ENCODE results near the gene ATP13A1. TPM values are rescaled to one million over a fixed set of nuclear protein-coding genes. Genes with fewer than 3 reads are reported as not detected.

Gene ATP13A1
- total and polyA plus RNA-seq, 2 of the 8 experiments (the other 6 are each of a cell fraction or from before 2014, with no cell fraction given) = 33.0 to 64.2 TPM

- TF ChIP-seq TCF12 (IDR thresholded peaks at IDR 0.05; ENCODE audit: low read depth, low read length) (no peak), E2F6 (IDR thresholded peaks at IDR 0.05) (no peak), SIN3A (conservative IDR thresholded peaks at IDR 0.05 in 1 of 2, IDR thresholded peaks at IDR 0.05 in 1 of 2; ENCODE audit: low read depth in 1 of 2, low read length in 2 of 2) (no peak), RNF2 (IDR thresholded peaks at IDR 0.05; ENCODE audit: borderline replicate concordance, low read depth, low read length, missing control alignments, poor library complexity, severe bottlenecking) (no peak), CHD1 (IDR thresholded peaks at IDR 0.05; ENCODE audit: low read depth, low read length) (no peak), TAF7 (optimal IDR thresholded peaks at IDR 0.05; ENCODE audit: borderline replicate concordance, low read depth, low read length) (no peak)
Observed at GRCh38 chr19:19606021-19606420, 57.5 kb downstream of the ATP13A1 start (continued).
